Measurements from ENCODE around the gene LIN52.

DNA sequence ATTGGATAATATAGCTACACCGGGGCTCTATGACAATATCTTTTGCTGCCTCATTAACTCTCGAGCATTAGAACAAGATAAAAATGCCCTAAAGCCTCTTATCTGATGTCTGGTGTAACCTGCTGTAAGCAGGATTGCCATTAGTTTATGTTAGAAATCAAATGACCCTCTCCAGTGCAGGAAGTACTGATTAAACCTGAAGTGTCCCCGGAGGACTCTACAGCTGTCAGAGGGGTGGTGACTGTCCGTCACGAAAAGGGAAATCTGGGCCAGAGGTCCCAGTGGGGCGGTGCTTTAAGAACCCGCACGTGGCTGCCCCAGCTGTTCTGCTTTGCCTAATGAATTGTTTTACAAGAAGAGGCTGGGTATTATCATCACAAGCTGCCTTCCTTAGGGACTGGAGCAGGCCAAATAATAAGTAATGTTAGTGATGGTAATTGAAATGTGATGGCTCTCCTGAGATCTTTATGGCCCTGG lies 55.7 kb downstream of the LIN52 start:
- TF ChIP-seq, protein P1, sequence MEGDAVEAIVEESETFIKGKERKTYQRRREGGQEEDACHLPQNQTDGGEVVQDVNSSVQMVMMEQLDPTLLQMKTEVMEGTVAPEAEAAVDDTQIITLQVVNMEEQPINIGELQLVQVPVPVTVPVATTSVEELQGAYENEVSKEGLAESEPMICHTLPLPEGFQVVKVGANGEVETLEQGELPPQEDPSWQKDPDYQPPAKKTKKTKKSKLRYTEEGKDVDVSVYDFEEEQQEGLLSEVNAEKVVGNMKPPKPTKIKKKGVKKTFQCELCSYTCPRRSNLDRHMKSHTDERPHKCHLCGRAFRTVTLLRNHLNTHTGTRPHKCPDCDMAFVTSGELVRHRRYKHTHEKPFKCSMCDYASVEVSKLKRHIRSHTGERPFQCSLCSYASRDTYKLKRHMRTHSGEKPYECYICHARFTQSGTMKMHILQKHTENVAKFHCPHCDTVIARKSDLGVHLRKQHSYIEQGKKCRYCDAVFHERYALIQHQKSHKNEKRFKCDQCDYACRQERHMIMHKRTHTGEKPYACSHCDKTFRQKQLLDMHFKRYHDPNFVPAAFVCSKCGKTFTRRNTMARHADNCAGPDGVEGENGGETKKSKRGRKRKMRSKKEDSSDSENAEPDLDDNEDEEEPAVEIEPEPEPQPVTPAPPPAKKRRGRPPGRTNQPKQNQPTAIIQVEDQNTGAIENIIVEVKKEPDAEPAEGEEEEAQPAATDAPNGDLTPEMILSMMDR (conservative IDR thresholded peaks at IDR 0.05 in 1 of 2, IDR thresholded peaks at IDR 0.05 in 1 of 2; ENCODE audit: extremely low read depth in 1 of 2, insufficient read depth in 1 of 2, low read depth in 1 of 2, low read length in 2 of 2) = no peak
- no peak for TF ChIP-seq EZH2 (IDR thresholded peaks at IDR 0.05; ENCODE audit: borderline replicate concordance, low read length)

All from mammary epithelial cell (primary cell).